Measurements from ENCODE around the gene TMEM201. TPM values are rescaled to one million over a fixed set of nuclear protein-coding genes. Genes with fewer than 3 reads are reported as not detected.

TMEM201 gene
- total and polyA plus RNA-seq, 2 of the 8 experiments (the other 6 are each of a cell fraction or from before 2014, with no cell fraction given): 8.2 to 27.1 TPM

DNA sequence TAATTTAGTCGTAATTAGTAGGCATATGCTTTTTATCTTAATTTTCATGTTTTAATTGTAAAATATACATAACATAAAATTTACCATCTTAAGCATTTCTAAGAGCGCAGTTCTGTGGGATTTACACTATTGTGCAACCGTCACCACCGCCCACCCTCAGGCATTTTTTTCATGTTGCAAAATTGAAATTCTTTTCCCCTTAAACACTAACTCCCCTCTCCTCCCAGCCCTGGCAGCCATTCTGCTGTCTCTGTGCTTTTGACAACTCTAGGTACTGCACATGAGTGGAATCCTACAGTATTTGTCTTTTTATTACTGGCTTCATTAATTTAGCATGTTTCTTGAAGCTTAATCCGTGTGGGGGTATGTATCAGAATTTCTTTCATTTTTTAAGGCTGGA, 70.6 kb downstream of the TMEM201 start:
- H3K9me3 ChIP-seq (ENCODE audit: insufficient read depth in 2 of 2, low read depth in 1 of 2, low read length in 1 of 2): no peaks in the 10 kb centered on the region
- H3K9ac ChIP-seq (replicated peaks in 1 of 4; ENCODE audit: extremely low read depth in 1 of 4, low read depth in 3 of 4, low read length in 3 of 4): no peak overlapping the region
- no peak overlapping the region for H3K18ac ChIP-seq (ENCODE audit: extremely low read depth, low read length)
- H2BK120ac ChIP-seq (replicated peaks; ENCODE audit: low read depth, low read length): no peak overlapping the region
- H3K23me2 ChIP-seq (ENCODE audit: low read depth, low read length): no peaks in the 10 kb centered on the region
- no peak overlapping the region for H2AFZ ChIP-seq (ENCODE audit: low read length)
- ChIA-PET CTCF (ENCODE audit: partially characterized antibody) (interaction anchor here (1.2 to 2.7 kb wide), 3 partner anchors 31 to 43 kb away, joined by 3 to 10 read pairs (median 3); no protein-coding TSS in a partner anchor), POLR2A (ENCODE audit: partially characterized antibody) (no interaction called here)
- no peak overlapping the region for H4K91ac ChIP-seq (replicated peaks; ENCODE audit: insufficient read length, low read length)
- H4K8ac ChIP-seq (ENCODE audit: extremely low read depth, insufficient read depth, low read length): no peak overlapping the region
- H3K56ac ChIP-seq (replicated peaks; ENCODE audit: insufficient read length, low read depth, low read length): no peak overlapping the region
- FAIRE-seq (no peak), DNase-seq (ENCODE audit: low read depth in 1 of 2, low spot score in 2 of 2) (no peak)
- no peak overlapping the region for H2BK15ac ChIP-seq (ENCODE audit: low read length)
- no peak overlapping the region for H2AK5ac ChIP-seq (ENCODE audit: low read depth, low read length)
- H2BK5ac ChIP-seq (ENCODE audit: low read depth, low read length): no peak overlapping the region
- H4K5ac ChIP-seq (ENCODE audit: insufficient read length, low read depth, low read length): no peak overlapping the region
- H3K4me1 ChIP-seq (replicated peaks in 1 of 4; ENCODE audit: control insufficient read depth in 3 of 4, insufficient read depth in 4 of 4, low read length in 3 of 4): no peaks in the 10 kb centered on the region; a peak in 1 of 7 replicates
- no peak overlapping the region for H3K14ac ChIP-seq (ENCODE audit: insufficient read length)
- H3K4ac ChIP-seq (replicated peaks; ENCODE audit: insufficient read length, low read depth, low read length): no peak overlapping the region
- no peak for TF ChIP-seq HDAC2 (IDR thresholded peaks at IDR 0.05; ENCODE audit: borderline replicate concordance in 1 of 2, low read depth in 2 of 2, low read length in 2 of 2)
- TF ChIP-seq SIX5 (IDR thresholded peaks at IDR 0.05; ENCODE audit: low read depth, low read length): no peak
- TF ChIP-seq MAFK (IDR thresholded peaks at IDR 0.05; ENCODE audit: low read depth, low read length): no peak
- no peak for TF ChIP-seq SP1 (IDR thresholded peaks at IDR 0.05; ENCODE audit: low read depth, low read length)
- TF ChIP-seq CEBPB (IDR thresholded peaks at IDR 0.05; ENCODE audit: low read depth, low read length): no peak; the same call in 1 of the 2 replicates
- H3K79me2 ChIP-seq (ENCODE audit: control insufficient read depth in 1 of 2, insufficient read depth in 2 of 2, low read length in 2 of 2): no peaks in the 10 kb centered on the region
- H3K79me1 ChIP-seq (ENCODE audit: low read depth, low read length): no peaks in the 10 kb centered on the region
- H2BK12ac ChIP-seq (ENCODE audit: low read depth, low read length): no peak overlapping the region
- 89% methylated on average over 5 of the region's 5 CpGs; no CpG with 5 or more reads in 1 of the 2 experiments for WGBS, 2 experiments (ENCODE audit: extremely low coverage in 1 of 2, insufficient coverage in 1 of 2, insufficient read length in 1 of 2, insufficient replicate concordance in 2 of 2, low coverage in 1 of 2, low lambda C conversion rate in 2 of 2, missing lambda C conversion rate in 1 of 2)
- no peak overlapping the region for H3K27ac ChIP-seq (ENCODE audit: low read depth, low read length)
- no peaks in the 10 kb centered on the region for H3K36me3 ChIP-seq (ENCODE audit: control insufficient read depth in 2 of 4, insufficient read depth in 4 of 4, low read length in 3 of 4)
- H3K4me2 ChIP-seq (ENCODE audit: insufficient read depth in 1 of 2, low read depth in 2 of 2, low read length in 2 of 2): no peak overlapping the region
- no peak overlapping the region for H2BK20ac ChIP-seq (ENCODE audit: low read length)
- H4K20me1 ChIP-seq (replicated peaks in 1 of 2; ENCODE audit: control insufficient read depth in 1 of 2, insufficient read depth in 2 of 2, low read length in 2 of 2): no peaks in the 10 kb centered on the region
- peaks cover 0 to 1% (median 0%) of the 10 kb centered on the region in 4 experiments; a peak in 1 of 7 replicates for H3K27me3 ChIP-seq (replicated peaks in 1 of 4; ENCODE audit: control insufficient read depth in 3 of 4, extremely low read depth in 1 of 4, insufficient read depth in 3 of 4, low read length in 3 of 4)
- no peak overlapping the region for H3K23ac ChIP-seq (ENCODE audit: insufficient read length)
- H3K4me3 ChIP-seq (ENCODE audit: extremely low read depth in 1 of 4, insufficient read depth in 2 of 4, low read depth in 3 of 4, low read length in 4 of 4): no peak overlapping the region
